AG10803 (cell line): Measurements from ENCODE around the gene DIPK1B.

Experiments
- DNase-seq: peaks from one replicate; pipeline ENCODE4 v3.0.0; 2010; ENCODE audit warnings: low read depth
- H3K4me3 ChIP-seq: 2 replicates; pipeline ENCODE4 v1.5.1; 2011; ENCODE audit warnings: mild to moderate bottlenecking, low read length, control low read depth
- TF ChIP-seq, protein P1 (sequence below): conservative IDR thresholded peaks from 2 replicates; pipeline ENCODE4 v1.5.1; 2011; ENCODE audit warnings: mild to moderate bottlenecking, low read length, control low read depth, inconsistent platforms

DIPK1B gene

DNA sequence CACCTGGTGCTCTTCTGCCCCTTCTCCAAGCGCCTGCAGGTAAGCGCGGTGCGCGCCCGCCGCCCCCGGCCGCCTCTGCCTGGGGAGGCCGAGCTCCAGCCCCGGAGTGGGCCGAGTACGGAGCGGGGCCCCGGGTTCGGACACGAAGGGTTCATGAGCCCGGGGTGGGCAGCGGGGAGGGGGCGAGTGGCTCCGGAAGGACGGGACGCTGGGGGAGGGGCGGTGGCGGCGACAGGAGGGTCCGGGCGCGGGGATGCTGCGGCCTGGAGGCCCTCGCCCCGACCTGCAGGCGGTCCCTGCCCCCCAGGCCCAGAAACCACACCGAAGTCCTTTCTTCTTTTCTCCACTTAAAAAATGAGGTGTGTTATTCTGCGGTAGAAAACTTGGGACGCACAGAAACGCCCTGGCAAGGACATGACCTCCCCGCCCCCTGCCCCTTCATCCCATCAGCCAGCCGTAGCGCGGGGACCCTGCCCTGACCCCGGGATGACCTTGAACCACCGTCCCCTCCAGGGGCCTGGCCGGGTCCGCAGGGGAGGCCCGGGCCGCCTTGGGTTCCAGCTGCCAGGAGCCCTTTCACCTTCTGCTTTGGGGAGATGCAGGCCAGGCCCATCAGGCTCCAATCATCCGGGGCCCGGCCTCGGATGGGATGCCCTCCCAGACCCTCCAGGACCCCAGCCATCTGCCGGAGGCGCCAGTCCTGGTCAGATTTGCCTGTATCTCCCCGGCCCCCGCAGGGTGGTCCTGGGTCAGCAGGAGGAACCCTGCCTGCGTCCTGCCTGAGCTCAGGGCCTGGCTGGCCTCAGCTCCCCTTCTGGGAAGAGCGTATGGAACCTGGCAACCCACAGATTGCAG is 545 bp downstream of the DIPK1B start:
- H3K4me3 ChIP-seq, result no peak overlapping the region
- no peak for DNase-seq
- TF ChIP-seq, protein P1, sequence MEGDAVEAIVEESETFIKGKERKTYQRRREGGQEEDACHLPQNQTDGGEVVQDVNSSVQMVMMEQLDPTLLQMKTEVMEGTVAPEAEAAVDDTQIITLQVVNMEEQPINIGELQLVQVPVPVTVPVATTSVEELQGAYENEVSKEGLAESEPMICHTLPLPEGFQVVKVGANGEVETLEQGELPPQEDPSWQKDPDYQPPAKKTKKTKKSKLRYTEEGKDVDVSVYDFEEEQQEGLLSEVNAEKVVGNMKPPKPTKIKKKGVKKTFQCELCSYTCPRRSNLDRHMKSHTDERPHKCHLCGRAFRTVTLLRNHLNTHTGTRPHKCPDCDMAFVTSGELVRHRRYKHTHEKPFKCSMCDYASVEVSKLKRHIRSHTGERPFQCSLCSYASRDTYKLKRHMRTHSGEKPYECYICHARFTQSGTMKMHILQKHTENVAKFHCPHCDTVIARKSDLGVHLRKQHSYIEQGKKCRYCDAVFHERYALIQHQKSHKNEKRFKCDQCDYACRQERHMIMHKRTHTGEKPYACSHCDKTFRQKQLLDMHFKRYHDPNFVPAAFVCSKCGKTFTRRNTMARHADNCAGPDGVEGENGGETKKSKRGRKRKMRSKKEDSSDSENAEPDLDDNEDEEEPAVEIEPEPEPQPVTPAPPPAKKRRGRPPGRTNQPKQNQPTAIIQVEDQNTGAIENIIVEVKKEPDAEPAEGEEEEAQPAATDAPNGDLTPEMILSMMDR, result no peak

DNA sequence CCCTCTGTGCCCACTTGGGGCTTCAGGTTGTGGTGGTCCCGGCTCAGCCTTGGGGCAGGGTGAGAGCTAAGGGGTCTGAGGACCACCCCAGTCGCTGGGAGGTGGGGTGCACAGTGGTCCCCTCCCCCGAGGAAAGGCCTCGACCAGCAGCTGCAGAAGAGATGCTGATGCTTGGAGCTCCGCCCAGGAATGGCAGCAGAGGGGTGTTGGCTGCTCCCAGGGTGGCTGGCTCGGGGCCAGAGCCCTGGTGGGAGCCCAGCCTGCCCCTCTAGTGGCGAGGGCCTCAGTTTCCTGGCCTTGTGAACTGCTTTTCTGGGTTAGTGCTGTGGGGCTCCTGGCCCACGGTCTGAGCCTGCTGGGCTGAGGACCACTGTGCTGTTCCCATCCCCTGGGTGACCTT is 1.2 kb downstream of the DIPK1B start:
- no peak for DNase-seq
- H3K4me3 ChIP-seq, result no peak overlapping the region
- TF ChIP-seq, protein P1, result no peak

DNA sequence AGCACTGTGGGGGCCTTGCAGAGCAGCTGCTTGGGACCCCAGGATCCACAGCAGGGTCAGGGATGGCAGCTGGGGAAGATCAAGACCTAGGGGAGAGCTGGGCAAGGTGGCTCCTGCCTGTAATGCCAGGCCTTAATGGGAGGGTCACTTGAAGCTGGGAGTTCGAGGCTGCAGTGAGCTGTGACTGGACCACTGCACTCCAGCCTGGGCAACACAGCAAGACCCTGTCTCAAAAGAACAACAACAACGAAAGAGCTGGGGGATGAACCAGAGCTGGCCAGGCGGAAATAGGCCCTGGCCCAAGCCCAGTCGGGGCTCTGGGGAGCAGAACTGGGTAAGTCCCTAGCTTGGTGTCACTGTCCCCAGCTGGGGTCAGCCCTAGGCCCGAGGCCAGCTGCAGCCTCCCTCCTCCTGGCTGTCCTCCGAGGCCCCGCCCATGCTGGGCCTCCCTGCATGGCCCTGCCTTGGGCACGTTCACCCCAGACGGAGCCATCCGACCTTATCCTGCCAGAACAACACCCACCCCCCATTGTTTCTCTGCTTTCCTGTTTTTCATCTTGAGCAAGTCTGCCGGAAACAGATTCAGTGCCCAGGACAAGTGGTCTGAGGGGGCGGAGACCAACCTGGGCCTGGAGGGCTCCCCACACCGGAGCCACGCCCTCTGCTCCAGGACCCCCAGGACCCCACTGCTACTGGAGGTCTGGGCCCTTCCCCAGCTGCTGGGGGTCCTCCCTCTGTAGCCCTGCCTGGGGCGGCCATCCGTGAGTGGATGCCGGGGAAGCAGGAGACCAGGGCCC is 1.9 kb downstream of the DIPK1B start:
- TF ChIP-seq, protein P1, result no peak
- no peak overlapping the region for H3K4me3 ChIP-seq
- no peak for DNase-seq

DNA sequence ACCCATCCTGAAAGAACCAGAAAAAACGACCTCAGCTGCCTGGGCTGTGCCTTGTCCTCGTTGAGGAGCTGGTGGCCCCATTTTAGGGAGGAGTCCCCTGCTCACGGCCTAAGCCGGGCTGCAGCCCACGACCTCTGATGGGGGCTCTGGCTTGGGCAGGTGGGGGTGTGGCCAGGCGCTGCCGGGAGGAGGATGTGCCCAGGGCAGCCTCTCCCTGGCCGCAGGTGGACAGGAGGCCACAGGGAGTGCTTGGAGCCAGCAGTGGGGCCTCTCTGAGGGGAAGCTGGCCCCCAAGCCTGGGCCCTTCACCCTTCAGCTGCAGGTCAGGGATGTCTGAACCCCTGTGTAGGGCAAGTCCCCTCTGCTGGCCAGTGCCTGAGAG is 2.5 kb downstream of the DIPK1B start:
- no peak for DNase-seq
- TF ChIP-seq, protein P1, result no peak
- H3K4me3 ChIP-seq, result no peak overlapping the region

DNA sequence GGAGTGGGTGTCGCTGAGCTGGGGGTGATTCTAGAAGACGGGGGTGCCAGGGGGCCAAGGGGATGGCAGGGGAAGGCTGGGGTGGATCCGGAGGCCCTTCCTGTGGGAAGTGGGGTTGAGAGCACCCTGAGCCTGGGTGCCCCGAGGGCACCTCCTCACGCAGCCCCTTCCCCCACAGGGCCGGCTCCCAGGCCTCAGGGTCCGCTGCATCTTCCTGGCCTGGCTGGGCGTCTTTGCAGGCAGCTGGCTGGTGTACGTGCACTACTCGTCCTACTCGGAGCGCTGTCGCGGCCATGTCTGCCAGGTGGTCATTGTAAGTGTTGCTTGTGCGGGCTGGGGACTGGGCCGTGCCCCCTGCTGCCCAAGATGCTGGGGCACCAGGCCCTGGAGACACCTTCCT is 5.0 kb downstream of the DIPK1B start:
- TF ChIP-seq, protein P1, result no peak
- no peak for DNase-seq
- no peak overlapping the region for H3K4me3 ChIP-seq

DNA sequence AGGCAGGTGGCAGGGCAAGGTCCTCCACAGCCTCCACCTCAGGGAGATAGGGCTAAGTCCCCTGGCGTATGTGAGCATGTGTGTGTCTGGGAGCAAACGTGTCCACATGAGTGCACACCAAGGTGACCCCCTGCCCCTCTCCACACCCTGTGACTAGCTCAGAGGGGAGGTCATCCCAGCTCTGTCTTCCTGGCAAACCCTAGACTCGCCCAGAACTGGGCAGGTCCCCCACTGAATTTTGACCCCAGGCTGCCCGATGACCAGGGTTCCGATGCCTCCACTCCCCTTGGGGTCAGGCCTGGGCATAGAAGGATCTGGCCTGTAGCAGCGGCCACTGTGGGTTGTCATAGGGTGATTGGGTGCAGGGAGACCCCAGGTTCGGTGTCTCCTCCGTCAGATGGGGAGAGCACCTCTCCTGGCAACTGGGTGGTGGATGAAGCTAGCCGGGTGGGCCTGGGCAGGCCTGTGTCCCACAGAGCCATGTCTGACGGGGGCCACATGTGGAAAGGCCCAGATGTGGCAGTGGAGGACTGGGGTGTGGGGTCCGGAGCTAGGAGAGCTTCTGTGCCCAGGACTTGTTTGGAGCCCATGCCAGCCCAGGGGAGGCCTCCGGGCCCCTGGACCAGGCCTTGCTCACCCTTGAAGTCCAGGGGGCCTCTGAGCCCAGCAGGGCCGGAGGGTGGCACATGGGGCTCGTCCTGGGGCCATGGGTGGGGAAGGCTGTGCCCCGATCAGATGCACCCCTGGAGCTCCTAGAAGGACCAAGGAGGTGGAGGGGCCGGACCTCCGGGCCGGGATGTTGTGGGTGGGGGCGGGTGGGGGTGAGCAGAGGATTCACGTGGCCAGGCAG is 6.2 kb downstream of the DIPK1B start:
- H3K4me3 ChIP-seq, result no peak overlapping the region
- TF ChIP-seq, protein P1, result no peak
- DNase-seq, result no peak
